Neural cell (in vitro differentiated cells): ENCODE data around the gene GCN1.

Experiments used
- EP300 ChIP-seq: fragments of 450-650 bp; conservative IDR thresholded peaks from 2 replicates; pipeline ENCODE4 v1.6.1; 2014; ENCODE audit warnings: antibody characterized with exemption, mild to moderate bottlenecking, moderate library complexity; ENCODE audit not compliant: poor library complexity, severe bottlenecking
- TF ChIP-seq, protein P1 (sequence below): fragments of 450-650 bp; IDR thresholded peaks from 2 replicates; pipeline ENCODE4 v1.5.1; 2014; ENCODE audit warnings: antibody characterized with exemption, mild to moderate bottlenecking, moderate library complexity; ENCODE audit not compliant: poor library complexity, severe bottlenecking

DNA sequence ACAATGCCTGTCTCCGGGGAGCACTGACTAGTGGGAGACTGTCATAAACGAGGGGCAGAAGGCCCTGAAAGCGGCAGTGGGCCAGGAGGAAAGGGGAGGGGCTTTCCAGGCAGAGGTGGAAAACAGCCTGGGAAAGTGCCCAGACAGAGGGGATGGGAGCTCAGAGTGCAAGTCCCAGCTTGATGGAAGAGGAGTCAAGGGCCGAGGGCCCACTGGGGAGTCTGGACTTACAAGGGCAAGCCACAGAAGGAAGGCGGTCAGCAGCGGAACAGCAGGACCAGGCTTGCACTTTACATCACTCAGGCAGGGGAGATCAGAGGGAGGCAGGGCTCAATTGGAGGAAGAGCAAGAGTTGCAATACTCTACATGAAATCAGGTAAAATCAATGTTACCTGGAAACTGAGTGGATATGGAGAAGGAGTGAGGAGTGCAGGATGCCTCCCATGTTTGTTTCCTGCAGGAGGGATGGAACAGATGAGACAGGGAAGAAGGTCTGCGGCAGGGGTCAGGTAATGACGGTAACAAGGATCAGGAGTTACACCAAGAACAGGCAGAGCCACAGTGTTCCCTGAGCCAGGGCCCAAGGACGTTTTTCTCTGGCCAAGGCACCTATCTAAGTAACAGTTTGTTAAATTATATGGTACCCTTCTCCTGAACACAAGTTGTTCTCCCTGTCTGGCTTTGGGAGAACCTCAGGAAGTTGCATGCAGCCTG, 47.2 kb upstream of the GCN1 start:
- TF ChIP-seq EP300, result no peak
- TF ChIP-seq, protein P1, sequence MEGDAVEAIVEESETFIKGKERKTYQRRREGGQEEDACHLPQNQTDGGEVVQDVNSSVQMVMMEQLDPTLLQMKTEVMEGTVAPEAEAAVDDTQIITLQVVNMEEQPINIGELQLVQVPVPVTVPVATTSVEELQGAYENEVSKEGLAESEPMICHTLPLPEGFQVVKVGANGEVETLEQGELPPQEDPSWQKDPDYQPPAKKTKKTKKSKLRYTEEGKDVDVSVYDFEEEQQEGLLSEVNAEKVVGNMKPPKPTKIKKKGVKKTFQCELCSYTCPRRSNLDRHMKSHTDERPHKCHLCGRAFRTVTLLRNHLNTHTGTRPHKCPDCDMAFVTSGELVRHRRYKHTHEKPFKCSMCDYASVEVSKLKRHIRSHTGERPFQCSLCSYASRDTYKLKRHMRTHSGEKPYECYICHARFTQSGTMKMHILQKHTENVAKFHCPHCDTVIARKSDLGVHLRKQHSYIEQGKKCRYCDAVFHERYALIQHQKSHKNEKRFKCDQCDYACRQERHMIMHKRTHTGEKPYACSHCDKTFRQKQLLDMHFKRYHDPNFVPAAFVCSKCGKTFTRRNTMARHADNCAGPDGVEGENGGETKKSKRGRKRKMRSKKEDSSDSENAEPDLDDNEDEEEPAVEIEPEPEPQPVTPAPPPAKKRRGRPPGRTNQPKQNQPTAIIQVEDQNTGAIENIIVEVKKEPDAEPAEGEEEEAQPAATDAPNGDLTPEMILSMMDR, result no peak
